ENCODE measurements around the gene COL23A1.

The COL23A1 gene

GRCh38 chr5:178423431-178423830 is 166.8 kb downstream of the COL23A1 start:
- no peak overlapping the region for H3K27ac ChIP-seq
- TF ChIP-seq, protein P1, sequence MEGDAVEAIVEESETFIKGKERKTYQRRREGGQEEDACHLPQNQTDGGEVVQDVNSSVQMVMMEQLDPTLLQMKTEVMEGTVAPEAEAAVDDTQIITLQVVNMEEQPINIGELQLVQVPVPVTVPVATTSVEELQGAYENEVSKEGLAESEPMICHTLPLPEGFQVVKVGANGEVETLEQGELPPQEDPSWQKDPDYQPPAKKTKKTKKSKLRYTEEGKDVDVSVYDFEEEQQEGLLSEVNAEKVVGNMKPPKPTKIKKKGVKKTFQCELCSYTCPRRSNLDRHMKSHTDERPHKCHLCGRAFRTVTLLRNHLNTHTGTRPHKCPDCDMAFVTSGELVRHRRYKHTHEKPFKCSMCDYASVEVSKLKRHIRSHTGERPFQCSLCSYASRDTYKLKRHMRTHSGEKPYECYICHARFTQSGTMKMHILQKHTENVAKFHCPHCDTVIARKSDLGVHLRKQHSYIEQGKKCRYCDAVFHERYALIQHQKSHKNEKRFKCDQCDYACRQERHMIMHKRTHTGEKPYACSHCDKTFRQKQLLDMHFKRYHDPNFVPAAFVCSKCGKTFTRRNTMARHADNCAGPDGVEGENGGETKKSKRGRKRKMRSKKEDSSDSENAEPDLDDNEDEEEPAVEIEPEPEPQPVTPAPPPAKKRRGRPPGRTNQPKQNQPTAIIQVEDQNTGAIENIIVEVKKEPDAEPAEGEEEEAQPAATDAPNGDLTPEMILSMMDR (IDR thresholded peaks at IDR 0.05), result no peak
- H3K27me3 ChIP-seq, result peaks cover 0 to 6% of the 10 kb centered on the region in 2 donors
- DNase-seq, result no peak
- no peaks in the 10 kb centered on the region for H3K4me1 ChIP-seq
- H3K4me3 ChIP-seq, result no peak overlapping the region
- intact Hi-C loops (cut with DNase I; ENCODE audit: low total_unique reads), result no loop called here
- no peaks in the 10 kb centered on the region for H3K36me3 ChIP-seq
- H3K9me3 ChIP-seq, result no peaks in the 10 kb centered on the region

GRCh38 chr5:178422400-178422775 is 167.8 kb downstream of the COL23A1 start:
- Histone ChIP-seq H3K9me3 (no peaks in the 10 kb centered on the region), H3K4me3 (no peak overlapping the region), H3K27ac (no peak overlapping the region), H3K27me3 (peaks cover 0 to 6% of the 10 kb centered on the region in 2 donors), H3K4me1 (no peaks in the 10 kb centered on the region), H3K36me3 (no peaks in the 10 kb centered on the region)
- intact Hi-C loops (cut with DNase I; ENCODE audit: low total_unique reads), result no loop called here
- TF ChIP-seq, protein P1 (IDR thresholded peaks at IDR 0.05), result no peak
- DNase-seq, result no peak

DNA sequence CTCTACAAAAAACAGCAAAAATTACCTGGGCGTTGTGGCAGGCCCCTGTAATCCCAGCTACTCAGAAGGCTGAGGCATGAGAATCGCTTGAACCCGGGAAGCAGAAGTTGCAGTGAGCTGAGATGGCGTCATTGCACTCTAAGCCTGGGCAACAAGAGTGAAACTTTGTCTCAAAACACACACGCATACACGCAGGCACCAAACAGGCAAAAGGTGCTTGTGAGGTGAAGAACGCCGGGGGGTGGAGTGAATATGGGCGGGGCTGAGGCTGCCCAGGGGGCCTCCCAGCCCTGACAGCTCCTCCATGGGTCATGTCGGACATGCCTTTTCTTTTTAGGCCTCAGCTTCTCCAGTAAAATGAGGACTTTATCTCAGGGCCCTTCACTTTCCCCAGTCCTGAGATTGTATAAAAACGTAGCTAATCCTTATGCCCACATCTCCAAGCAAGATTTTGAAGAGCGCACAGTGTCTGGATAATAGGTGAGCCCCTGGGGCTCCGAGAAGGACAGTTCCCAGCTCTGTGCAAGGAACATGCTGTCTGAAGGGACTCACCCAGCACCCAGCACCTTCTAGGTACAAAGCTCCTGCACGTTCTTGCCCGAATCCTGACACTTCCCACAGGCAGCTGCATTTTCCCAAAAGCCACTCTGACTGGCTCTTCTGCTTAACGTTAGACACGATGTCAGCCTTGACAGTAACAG is 168.3 kb downstream of the COL23A1 start:
- TF ChIP-seq, protein P1 (IDR thresholded peaks at IDR 0.05), result no peak
- intact Hi-C loops (cut with DNase I; ENCODE audit: low total_unique reads), result no loop called here
- DNase-seq, result no peak
- Histone ChIP-seq H3K4me1 (no peaks in the 10 kb centered on the region), H3K27me3 (peaks cover 0 to 6% of the 10 kb centered on the region in 2 donors), H3K36me3 (no peaks in the 10 kb centered on the region), H3K9me3 (no peaks in the 10 kb centered on the region), H3K4me3 (no peak overlapping the region), H3K27ac (no peak overlapping the region)

DNA sequence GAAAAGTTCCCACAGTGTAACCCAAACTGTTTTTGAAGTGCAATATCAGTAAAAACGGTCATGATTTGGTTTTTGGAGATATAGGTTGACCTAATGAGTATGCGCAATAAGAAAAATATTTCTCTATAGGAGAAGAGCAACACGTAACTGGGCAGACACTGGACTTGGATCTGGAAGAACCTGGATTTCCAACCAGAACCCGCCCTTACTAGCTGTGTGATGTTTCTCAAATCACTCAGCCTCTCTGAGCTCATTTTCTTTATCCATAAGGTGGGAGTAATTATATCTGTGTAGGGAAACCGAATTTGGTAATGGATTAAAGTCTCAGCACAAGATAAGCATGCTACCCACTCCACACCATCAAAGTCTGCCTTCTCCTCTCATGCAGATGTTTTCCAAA is 169.1 kb downstream of the COL23A1 start:
- Histone ChIP-seq H3K36me3 (no peaks in the 10 kb centered on the region), H3K27ac (no peak overlapping the region), H3K4me3 (no peak overlapping the region), H3K4me1 (no peaks in the 10 kb centered on the region), H3K9me3 (no peaks in the 10 kb centered on the region), H3K27me3 (peaks cover 0 to 6% of the 10 kb centered on the region in 2 donors)
- DNase-seq, result no peak
- TF ChIP-seq, protein P1 (IDR thresholded peaks at IDR 0.05), result no peak
- intact Hi-C loops (cut with DNase I; ENCODE audit: low total_unique reads), result no loop called here

DNA sequence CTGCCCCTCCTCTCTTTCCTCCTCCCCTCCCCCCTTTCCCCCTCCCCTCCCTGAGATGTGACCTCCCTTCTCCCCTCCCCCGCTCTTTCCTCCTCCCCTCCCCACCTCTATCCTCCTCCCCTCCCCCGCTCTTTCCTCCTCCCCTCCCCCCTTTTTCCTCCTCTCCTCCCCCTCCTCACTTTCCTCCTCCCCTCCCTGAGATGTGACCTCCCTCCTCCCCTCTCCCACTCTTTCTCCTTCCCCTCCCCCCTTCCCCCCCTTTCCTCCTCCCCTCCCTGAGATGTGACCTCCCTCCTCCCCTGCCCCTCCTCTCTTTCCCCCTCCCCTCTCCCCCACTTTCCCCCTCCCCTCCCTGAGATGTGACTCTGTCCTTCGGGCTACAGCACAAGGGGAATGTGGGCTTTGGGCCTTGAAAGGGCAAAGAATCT is 169.8 kb downstream of the COL23A1 start:
- no peak for DNase-seq
- H3K27ac ChIP-seq, result no peak overlapping the region

More for the DNA sequence above, 169.8 kb downstream of the COL23A1 start:
- H3K4me3 ChIP-seq, result no peak overlapping the region
- H3K9me3 ChIP-seq, result no peaks in the 10 kb centered on the region
- no peaks in the 10 kb centered on the region for H3K36me3 ChIP-seq
- no peaks in the 10 kb centered on the region for H3K4me1 ChIP-seq
- intact Hi-C loops (cut with DNase I; ENCODE audit: low total_unique reads), result no loop called here
- TF ChIP-seq, protein P1 (IDR thresholded peaks at IDR 0.05), result no peak
- peaks cover 0 to 6% of the 10 kb centered on the region in 2 donors for H3K27me3 ChIP-seq

Data from tibial artery (tissue), 4 donors.